Stimulated activated naive CD8-positive, alpha-beta T cell treated with anti-CD3 and anti-CD28 coated beads, Interleukin-15, amount 100 ng/mL, for 72 hours (primary cell): ENCODE results near the gene PPEF1.

Source experiments
- ATAC-seq: fragments of 150-1000 bp; cut with Tn5 transposase; 2 replicates; pipeline ENCODE4 v1.10.0; 2021; ENCODE audit warnings: mild to moderate bottlenecking, moderate library complexity
- DNase-seq, 2 donors: peaks; one replicate each; pipeline ENCODE4 v3.0.0; 2021 to 2022
- H3K27ac Mint-ChIP-seq, 2 donors: one replicate each; pipeline ENCODE4 v1.8.0; 2022; ENCODE audit warnings: mild to moderate bottlenecking in 2 of 2, mixed read lengths in 2 of 2, moderate library complexity in 2 of 2
- H3K27me3 Mint-ChIP-seq: one replicate; pipeline ENCODE4 v1.8.0; 2022; ENCODE audit warnings: mixed read lengths
- H3K4me1 Mint-ChIP-seq: one replicate; pipeline ENCODE4 v1.8.0; 2022; ENCODE audit warnings: mild to moderate bottlenecking, mixed read lengths
- H3K4me3 Mint-ChIP-seq, 2 donors: one replicate each; pipeline ENCODE4 v1.8.0; 2022; ENCODE audit warnings: mild to moderate bottlenecking in 2 of 2, mixed read lengths in 2 of 2, moderate library complexity in 1 of 2
- H3K9me3 Mint-ChIP-seq, 2 donors: one replicate each; pipeline ENCODE4 v1.8.0; 2022; ENCODE audit warnings: mixed read lengths in 2 of 2

The PPEF1 gene

DNA sequence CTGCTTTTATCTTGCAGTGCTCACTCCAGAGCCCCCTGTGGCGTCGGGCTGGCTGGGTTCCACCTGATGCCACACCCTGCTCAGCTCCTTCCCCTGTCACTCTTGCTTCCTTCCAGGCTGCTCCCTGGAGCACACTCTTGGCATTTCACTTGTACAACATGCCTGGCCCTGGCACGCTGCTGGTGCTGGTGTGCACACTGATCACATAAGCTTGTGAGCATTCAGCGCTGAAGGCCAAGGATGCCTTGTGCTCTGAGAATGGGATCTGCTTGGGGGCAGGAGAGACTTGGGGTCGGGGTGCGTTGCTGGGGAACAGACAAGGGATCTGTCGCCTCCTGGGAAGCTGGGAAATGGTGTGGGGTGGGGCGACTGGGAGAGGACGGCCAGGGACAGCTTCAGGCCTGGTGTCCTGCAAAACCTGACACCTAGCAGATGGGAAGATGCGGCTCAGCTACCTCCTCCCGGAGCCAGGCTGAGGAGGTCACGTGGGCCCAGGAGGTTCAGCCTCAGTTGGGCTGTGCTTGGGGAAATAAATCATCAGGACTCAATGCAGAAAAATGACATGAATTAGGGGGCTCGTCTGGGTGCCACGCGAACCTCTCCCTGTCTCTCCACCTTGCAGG, 167.9 kb downstream of the PPEF1 start:
- Mint-ChIP-seq H3K27me3 (no peaks in the 10 kb centered on the region), H3K4me1 (peaks cover 9% of the 10 kb centered on the region), H3K9me3 (no peaks in the 10 kb centered on the region), H3K4me3 (no peak overlapping the region), H3K27ac (peak overlapping the region in 1 of 2 donors; percentile 25)
- ATAC-seq: no peak
- no peak for DNase-seq

DNA sequence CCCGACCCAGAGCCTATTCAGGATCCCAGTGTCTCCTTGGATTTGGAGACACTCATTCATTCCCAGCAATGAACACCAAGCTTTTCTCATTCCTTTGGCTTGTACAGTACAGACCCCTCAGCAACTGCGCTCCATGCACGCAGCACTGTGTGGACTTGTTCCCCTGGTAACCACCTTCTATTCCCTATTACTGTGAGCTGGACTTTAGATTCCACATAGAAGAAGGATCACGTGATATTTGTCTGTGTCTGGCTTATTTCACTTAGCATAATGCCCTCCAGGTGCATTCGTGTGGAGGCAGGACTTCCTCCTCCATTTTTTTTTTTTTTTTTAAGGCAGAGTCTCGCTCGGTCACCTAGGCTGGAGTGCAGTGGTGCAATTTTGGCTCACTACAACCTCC, 170.0 kb downstream of the PPEF1 start:
- H3K4me3 Mint-ChIP-seq: no peak overlapping the region
- no peaks in the 10 kb centered on the region for H3K9me3 Mint-ChIP-seq
- ATAC-seq (no peak), DNase-seq (no peak)
- H3K4me1 Mint-ChIP-seq: peaks cover 9% of the 10 kb centered on the region
- no peak overlapping the region for H3K27ac Mint-ChIP-seq
- no peaks in the 10 kb centered on the region for H3K27me3 Mint-ChIP-seq
